HG02981 (cell line): ENCODE results near the gene THAP12.

Experiments used
- ATAC-seq: cut with Tn5 transposase; IDR thresholded peaks from one replicate; pipeline ENCODE4 v1.9.1; 2021; ENCODE audit warnings: mild to moderate bottlenecking, moderate library complexity; ENCODE audit not compliant: unreplicated experiment

The THAP12 gene

DNA sequence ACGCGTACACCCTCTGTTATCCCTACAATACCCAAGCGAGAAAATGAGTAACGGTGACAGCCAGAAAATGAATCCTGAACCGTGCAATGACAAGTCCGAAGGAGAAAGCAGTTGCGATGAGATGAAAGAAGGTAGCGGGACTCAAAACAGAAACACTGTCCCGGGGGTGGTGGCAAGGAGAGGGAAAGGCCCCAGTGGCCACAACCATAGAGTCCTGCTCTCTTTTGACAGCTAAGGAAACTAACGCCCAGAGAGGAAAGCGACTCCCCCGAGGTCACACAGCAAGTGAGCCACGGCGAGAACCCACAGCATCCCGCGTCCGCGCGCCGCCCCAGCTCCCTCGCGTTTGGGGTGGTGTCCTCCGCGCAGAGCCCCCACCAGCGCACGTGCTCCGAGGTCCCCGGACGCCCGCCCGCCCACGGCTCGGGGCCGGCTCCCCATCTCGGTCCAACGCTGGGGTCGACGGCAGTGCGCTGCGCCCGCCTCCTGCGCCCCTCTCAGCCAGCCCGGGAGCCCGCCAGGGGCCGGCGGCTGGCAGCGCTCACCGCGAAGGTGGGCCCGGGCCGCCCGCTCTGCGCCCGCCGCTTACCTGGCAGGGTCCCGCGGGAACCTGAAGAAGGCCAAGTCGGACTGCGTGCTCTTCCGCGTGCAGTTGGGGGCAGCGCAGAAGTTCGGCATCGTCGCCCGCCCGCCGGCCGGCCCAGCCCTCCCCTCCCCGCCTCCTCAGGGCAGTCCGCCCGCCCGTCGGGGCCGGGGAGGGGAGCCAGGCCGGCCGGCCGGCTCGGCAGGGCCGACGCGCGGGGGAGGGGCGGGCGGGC, 564 bp downstream of the THAP12 start:
- ATAC-seq: peak; percentile 23

DNA sequence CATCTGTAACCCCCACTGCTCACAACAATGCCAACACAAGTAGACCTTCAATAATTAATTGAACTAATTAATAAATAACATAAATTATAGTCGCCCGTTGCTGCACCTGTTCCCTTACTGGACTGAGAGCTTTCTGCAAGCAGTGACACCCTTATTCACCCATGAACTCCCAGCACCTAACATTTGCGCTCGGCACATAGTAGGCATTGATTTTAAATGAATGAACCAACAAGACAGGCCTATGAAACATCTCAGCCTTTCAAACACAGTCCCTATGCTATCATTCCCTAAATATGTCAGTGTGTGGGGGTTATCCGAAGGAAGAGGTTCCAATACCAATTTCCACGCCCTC, 1.1 kb downstream of the THAP12 start:
- no peak for ATAC-seq

DNA sequence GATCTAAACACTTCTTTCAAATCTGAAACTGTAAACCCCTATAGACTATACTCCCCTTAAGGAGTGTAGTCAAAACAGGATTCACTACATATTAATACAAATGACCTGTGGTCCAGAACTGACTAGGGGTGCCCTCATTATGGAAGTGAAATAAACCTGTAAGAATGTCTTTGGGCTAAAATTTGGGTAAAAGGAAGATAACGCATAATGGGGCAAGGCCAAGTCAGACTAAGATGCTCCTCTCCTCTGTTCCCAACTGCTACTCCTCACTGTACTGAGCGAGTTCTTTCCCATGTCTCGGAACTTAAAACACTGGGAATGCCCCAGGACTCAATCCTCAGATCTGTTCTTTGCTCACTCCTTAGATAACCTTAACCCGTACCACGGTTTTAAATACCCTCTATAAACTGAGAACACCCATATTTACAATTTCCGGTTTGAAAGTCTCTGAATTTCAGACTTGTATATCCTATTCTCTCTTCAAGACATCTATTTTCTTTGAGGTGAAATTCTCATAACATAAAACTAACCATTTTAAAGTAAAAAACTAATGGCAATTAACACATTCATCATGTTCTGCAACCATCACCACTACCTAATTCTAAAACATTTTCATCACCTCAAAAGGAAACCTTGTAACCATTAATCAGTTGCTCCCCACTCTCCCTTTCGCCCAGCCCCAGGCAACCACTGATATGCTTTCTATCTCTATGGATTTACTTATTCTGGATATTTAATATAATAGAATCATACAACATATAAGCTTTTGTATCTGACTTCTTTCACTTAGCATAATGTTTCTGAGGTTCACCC, 4.0 kb downstream of the THAP12 start:
- ATAC-seq: no peak

DNA sequence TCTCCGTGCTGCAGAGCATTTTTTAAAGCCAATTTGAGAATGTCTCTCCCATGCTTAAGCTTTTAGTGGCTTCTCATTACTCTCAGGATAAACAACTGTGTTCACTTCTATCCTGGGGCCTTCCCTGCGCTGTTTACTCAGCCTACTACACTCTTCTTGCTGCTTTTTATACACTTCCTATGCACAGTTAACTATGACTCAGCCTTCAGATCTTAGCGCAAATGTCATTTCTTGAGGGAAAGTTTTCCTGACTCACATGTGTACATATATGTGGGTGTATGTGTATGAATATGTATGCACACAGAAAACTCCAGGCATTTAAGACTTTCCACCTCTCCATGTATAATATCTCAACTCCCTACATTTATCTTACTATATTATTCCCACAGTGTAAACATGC, 9.8 kb downstream of the THAP12 start:
- ATAC-seq: no peak

DNA sequence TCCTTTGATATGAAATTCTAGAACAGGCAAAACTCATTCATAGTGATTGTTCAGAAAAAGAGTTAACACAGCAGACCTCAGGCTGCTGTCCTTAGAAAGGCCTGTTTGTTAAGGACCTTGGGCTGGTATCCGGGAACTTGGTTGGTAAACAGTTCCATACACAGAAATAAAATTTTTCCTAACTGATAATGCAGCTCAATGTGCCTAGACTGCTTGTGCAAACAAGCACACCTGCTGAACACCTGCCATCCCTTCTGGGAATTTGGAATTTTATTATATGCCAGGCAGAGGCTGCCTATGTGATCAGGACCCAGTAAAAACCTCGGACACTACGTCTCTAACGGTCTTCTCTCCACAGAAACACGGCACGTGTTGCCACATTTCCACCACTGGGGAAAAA, 11.5 kb downstream of the THAP12 start:
- ATAC-seq: no peak

DNA sequence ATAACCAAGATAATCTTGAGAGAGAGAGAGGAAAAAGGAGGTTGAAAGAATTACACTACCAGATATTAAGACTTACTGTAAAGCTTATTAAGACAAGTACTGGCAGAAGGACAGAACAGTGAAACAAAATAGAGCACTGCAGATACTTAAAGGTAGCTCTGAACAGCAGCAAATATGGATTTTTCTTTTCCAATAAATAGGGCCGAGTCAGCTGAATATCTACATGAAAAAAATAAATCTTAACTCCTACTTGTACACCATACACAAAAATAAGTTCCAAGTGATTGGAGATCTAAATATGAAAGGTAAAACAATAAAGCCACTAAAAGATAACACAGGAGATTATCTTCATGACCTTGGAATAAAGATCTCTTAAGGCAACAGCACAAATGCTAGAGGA, 12.4 kb downstream of the THAP12 start:
- no peak for ATAC-seq

DNA sequence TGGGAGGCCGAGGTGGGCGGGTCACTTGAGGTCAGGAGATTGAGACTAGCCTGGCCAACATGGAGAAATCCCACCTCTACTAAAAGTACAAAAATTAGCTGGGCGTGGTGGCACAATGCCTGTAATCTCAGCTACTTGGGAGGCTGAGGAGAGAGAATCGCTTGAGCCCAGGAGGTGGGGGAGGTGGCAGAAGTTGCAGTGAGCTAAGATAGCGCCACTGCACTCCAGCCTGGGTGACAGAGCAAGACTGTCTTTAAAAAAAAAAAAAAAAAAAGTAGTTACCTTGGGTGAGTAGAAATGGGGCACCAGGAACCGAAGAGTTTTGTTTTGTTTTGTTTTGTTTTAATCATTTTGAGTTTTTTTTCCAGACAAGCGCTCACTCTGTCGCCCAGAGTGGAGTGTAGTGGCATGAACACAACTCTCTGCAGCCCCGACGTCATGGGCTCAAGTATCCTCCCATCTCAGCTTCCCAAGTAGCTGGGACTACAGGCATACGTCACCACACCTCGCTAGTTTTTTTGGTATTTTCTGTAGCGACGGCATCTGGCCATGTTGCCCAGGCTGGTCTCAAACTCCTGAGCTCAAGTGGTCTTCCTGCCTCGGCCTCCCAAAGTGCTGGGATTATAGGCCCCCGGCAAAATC, 15.8 kb downstream of the THAP12 start:
- no peak for ATAC-seq

DNA sequence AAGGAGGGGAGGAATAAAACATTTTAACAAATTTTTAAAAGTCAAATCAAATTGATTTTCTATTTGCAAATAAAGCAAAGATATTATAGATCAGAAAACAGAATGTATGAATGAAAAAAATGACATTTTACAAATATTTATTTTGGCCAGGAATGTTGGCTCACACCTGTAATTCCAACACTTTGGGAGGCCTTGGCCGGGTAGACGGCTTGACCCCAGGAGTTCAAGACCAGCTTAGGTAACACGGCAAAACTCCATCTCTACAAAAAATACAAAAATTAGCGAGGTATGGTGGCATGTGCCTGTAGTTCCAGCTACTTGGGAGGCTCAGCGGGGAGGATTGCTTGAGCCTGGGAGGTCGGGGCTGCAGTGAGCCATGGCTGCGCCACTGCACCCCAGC, 18.2 kb downstream of the THAP12 start:
- ATAC-seq: no peak

DNA sequence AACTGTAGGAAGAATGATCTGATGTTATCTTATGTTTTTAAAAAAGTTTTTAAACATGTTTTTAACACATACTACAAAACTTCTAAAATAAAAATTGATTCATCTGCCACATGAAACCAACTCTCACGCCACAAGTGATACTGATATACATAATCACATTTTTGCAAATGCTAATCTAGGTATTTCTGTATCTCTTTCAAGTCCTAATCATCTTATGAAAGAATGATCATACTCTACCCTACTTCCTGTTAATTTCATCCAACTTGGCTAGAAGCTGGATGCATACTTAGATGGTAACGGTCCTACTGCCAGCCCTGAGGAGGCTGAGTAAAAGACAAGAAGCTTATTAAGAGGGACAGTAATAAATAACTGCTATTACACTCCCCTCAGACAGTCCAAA, 19.2 kb downstream of the THAP12 start:
- no peak for ATAC-seq

DNA sequence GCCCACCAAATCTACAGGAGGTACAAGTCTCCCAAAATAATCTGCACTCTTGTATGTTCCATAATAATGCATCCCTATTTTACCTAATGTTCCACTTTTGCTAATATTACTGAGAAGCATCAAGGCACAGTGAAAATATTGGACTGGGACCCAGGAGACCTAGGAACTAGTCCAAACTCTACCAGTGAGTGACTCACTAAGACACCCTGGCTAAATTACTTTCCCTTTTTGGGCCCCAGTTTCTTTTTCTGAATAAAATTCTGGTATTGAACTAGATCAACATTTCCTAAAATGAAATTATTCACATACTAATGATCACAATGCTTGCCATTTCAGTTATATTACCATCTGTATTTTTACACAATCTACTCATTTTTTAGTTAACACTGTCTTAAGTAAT, 19.6 kb downstream of the THAP12 start:
- ATAC-seq: no peak

DNA sequence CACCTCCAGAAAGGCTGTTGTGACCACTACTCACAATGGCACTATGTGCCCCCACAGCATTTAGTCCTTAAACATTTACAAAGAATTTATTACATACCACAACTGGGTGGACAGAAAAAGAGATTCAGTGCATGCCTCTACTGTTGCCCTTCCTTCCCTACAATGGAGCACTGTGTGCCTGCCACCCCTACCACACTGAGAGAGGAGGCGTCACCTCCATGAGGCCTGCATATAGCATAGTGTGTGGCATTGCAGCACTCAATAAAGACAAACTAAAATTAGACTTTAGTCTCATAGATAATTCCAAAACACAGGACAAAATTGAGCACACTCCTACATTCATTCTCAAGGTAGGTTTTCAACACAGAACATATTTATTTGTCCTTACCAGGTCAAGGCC, 25.8 kb downstream of the THAP12 start:
- no peak for ATAC-seq

DNA sequence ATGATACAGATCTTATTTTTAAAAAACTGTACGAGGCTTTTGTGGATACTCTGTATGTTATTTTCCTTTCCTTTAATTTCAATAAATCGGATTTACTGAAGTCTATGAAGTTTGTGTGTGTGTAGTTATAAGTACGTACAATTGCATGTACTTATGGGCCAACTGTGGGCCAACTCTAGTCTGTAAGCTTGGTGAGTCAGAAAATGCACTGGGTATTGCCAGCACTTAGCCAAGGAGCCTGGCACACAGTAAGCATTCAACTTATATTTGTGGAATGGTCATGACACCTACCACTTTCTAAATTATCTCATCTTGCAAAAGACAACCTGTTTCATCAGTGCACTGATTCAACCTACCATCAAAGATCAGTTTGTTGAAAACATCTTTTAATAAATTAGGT, 32.6 kb downstream of the THAP12 start:
- no peak for ATAC-seq

DNA sequence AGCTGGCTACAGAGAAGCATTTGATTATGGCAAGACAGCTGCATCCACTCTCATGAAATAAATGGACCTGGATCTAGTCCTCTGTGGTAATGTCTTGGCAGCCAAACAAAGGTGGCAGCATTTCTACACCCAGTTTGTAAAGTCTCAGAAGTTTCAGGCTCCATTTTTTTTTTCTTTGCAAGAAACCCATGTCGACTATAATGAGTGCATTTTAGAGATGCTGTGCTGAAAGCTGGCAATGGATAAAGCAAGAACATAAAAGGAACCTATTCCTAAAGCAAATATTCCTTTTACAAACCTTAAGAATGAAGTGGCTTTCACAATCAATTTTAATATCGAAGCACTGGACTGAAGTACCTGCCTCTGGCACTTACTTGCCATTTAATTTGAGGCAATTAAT, 33.5 kb downstream of the THAP12 start:
- ATAC-seq: no peak

DNA sequence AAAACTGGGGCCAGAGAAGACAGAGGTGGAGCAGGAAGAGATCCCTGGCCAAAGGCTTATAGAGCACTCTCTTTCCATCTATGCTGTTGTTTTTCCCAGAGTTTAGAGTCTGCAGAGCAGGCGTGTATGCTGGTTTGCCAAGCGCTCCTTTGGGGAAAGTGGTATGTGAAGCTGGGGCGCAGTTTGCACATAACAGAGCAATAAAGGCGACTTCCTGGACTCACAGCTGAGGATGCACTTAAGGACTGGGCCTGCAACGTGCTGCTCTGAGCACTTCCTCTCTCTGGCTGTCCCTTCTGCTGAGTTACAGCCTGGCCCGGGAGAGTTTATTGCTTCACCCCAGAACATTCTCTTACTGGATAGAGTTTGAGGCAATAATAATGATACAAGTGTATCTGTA, 41.7 kb downstream of the THAP12 start:
- no peak for ATAC-seq

DNA sequence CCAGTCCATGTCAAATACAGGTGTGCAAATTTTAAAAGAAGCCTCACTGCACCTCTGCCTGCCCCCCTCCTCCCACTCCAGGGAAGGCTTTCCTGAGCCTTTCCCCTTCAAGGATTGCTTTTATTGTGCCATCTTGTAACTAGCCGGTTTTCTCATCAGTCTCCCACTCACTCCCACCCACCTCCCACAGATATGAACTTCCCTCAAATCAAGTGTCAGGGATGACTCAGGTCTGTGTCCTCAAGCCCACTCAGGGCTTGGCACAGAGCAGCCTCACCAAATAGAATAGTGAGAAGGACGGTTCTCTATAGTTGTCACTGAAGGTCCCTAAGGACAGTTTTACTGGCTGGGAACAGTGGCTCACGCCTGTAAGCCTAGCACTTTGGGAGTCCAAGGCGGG, 43.0 kb downstream of the THAP12 start:
- no peak for ATAC-seq

DNA sequence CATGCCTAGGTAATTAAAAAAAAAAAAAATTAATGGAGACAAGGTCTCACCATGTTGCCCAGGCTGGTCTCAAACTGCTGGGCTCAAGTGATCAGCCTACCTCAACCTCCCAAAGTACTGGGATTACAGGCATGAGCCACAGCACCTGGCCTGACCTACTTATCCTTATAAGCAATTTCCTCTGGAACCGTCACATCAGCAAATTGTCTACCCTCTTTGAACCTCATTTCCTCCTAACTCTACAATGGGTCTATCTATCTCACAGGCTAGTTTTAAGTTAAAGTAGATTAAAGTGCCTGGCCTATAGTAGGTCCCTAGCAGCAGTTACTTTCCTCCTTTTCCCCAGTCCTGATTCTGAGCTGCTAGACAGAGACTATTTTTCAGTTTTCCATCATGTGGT, 43.5 kb downstream of the THAP12 start:
- no peak for ATAC-seq

DNA sequence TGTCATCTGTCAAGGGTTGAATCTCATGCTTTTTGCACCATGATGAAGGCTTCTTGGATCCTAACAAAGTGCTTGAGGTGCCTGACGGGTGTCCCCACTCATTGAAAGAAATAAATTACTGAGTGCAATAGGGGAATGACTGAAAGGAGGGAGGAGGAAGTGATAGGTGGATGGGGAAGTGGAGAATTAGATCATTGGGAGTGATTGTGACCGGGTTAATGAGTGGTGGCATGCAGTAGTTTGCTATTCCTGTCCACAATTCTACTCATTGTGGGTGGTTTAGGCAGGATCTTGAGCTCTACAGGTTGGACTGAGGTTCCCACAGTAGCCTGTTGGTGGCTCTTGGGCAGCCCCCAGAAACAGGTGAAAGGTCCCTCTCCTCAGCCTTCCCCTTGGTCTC, 44.3 kb downstream of the THAP12 start:
- no peak for ATAC-seq

DNA sequence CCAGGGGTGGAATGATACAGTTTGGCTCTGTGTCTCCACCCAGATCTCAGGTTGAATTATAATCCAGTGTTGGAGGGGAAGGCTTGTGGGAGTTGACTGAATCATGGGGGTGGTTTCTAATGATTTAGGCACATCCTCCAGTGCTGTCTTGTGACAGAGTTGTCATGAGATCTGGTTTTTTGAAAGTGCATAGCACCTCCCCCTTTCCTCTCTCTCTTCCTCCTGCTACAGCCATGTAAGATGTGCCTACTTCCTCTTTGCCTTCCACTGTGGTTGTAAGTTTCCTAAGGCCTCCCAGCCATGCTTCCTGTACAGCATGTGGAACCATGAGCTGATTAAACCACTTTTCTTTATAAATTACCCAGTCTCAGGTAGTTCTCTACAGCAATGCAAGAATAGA, 45.1 kb downstream of the THAP12 start:
- no peak for ATAC-seq

DNA sequence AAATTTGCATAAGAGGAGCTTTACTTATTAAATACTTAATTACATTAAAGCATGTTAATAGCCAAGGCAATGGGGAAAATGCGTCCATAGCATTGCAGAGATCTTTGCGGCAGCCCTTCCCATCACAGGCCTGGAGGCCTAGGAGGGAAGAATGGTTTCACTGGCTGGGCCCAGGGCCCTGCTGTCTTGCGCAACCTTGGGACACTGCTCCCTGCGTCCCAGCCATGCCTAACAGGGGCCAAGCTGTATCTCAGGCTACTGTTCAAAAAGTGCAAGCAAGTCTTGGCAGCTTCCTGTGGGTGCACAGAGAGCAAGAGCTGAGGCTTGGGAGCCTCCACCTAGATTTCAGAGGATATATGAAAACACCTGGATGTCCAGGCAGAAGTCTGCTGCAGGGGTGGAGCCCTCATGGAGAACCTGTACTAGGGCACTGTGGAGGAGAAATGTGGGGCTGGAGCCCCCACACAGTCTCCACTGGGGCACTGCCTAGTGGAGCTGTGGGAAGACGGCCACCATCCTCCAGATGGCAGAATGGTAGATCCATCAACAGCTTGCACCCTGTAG, 46.0 kb downstream of the THAP12 start:
- no peak for ATAC-seq

DNA sequence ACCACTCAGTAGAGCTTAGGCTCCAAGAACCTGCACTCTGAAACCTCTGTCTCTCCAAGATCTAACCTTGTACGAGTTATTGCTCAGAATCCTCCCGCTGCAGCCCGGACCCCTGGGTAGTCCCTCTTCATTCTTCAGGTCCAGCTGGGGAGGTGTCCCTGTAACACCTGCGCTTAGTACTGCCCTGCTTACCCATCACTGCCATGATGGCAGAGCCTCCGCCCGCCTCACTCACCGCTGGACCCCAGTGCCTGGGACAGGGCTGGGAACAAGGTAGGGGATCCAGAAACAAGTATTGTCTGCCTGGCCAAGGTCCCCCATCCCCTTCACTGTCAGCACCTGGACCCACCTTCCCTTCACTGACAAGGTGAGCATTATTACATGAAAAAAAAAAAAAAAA, 50.3 kb downstream of the THAP12 start:
- no peak for ATAC-seq

DNA sequence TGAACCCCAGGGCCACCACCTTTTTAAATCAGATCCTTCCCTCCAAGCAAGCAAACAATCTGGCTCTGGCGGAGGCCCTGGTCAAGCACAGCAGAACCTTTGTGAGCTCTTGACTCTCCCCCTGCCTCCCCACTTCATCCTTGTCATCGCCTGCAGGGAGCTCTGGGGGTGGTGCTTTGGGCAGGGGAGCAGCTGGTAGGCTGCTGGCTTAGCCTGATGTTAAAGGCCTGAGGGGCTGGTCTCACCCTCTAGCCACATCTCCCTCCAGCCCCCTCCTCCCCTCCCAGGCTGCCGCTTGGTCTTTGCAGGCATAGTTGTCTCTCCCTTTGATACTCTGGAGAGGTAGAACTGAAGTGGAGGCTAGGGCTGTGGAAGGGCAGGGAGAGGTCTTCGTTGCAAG, 50.9 kb downstream of the THAP12 start:
- no peak for ATAC-seq
